ENCODE results near the gene CAPN1. TPM values are rescaled to one million over a fixed set of nuclear protein-coding genes. Genes with fewer than 3 reads are reported as not detected.

Gene CAPN1
- total RNA-seq, 4 donors from 2014 or later: 52.7 to 153 (median 106) TPM

- Histone ChIP-seq H3K27ac (peak overlapping the region; percentile 86 to 91 (median 88)), H3K36me3 (no peaks in the 10 kb centered on the region), H3K4me1 (peaks cover 13 to 21% of the 10 kb centered on the region in 2 donors), H3K9me3 (no peaks in the 10 kb centered on the region), H3K4me3 (no peak overlapping the region), H3K27me3 (no peaks in the 10 kb centered on the region)
- peak; percentile 94 to 99 for DNase-seq
- peak; percentile 95 to 98 for ATAC-seq
- TF ChIP-seq POLR2A (IDR thresholded peaks at IDR 0.05) (peak in 1 of 2 donors; percentile 35), CTCF (IDR thresholded peaks at IDR 0.05 in 4 of 5, conservative IDR thresholded peaks at IDR 0.05 in 1 of 5) (peak in 1 of 5 experiments; percentile 2)
- intact Hi-C loops (cut with DNase I; ENCODE audit: low total_unique reads): loop anchor here (1.0 kb wide), 1 partner anchor 15 kb away; no protein-coding TSS in a partner anchor
- in situ Hi-C loops (cut with MboI; ENCODE audit: low sequenced_read_pairs in 4 of 4): no loop called here
These were observed 31.0 kb upstream of the CAPN1 start for GRCh38 chr11:65150509-65151299.

- DNase-seq (peak in 1 of 2 donors; percentile 8), ATAC-seq (no peak)
- Histone ChIP-seq H3K4me3 (no peak overlapping the region), H3K27me3 (no peaks in the 10 kb centered on the region), H3K36me3 (no peaks in the 10 kb centered on the region), H3K27ac (peak overlapping the region; percentile 86 to 91 (median 88)), H3K9me3 (no peaks in the 10 kb centered on the region), H3K4me1 (peaks cover 13 to 21% of the 10 kb centered on the region in 2 donors)
- in situ Hi-C loops (cut with MboI; ENCODE audit: low sequenced_read_pairs in 4 of 4) (no loop called here), intact Hi-C loops (cut with DNase I; ENCODE audit: low total_unique reads) (no loop called here)
- no peak for TF ChIP-seq CTCF (IDR thresholded peaks at IDR 0.05 in 4 of 5, conservative IDR thresholded peaks at IDR 0.05 in 1 of 5)
These were observed 30.3 kb upstream of the CAPN1 start for GRCh38 chr11:65151331-65151899.

- intact Hi-C loops (cut with DNase I; ENCODE audit: low total_unique reads) (no loop called here), in situ Hi-C loops (cut with MboI; ENCODE audit: low sequenced_read_pairs in 4 of 4) (no loop called here)
- H3K4me1 ChIP-seq: peaks cover 13 to 21% of the 10 kb centered on the region in 2 donors
- DNase-seq (peak in 1 of 2 donors; percentile 5), ATAC-seq (no peak)
- no peaks in the 10 kb centered on the region for H3K9me3 ChIP-seq
- TF ChIP-seq POLR2A (IDR thresholded peaks at IDR 0.05) (no peak), CTCF (IDR thresholded peaks at IDR 0.05 in 4 of 5, conservative IDR thresholded peaks at IDR 0.05 in 1 of 5) (no peak)
- H3K27me3 ChIP-seq: no peaks in the 10 kb centered on the region
- no peak overlapping the region for H3K4me3 ChIP-seq
- H3K27ac ChIP-seq: peak overlapping the region in 3 of 4 donors; percentile 87 to 91 (median 89)
- H3K36me3 ChIP-seq: no peaks in the 10 kb centered on the region
These were observed 29.6 kb upstream of the CAPN1 start for GRCh38 chr11:65152122-65152521.

DNA sequence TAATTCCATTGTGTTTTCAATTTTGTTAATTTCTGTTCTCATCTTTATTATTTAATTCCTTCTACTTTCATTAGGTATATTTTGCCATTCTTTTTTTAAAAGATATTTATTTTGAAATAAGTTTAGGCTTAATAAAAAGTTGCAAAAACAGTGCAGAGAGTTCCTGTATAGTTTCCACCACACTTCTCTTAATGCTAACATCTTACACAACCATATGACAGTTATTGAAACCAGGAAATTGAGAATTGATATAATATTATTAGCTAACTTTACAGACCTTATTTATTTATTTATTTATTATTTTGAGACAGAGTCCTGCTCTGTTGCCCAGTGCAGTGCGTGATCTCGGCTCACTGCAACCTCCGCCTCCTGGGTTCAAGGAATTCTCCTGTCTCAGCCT lies 25.5 kb upstream of the CAPN1 start:
- no peak overlapping the region for H3K4me3 ChIP-seq
- DNase-seq (no peak), ATAC-seq (no peak)
- in situ Hi-C loops (cut with MboI; ENCODE audit: low sequenced_read_pairs in 4 of 4): no loop called here
- H3K27me3 ChIP-seq: no peaks in the 10 kb centered on the region
- no peak overlapping the region for H3K27ac ChIP-seq
- H3K4me1 ChIP-seq: peaks cover 1 to 3% of the 10 kb centered on the region in 2 donors
- TF ChIP-seq CTCF (IDR thresholded peaks at IDR 0.05 in 4 of 5, conservative IDR thresholded peaks at IDR 0.05 in 1 of 5) (no peak), POLR2A (IDR thresholded peaks at IDR 0.05) (no peak)
- intact Hi-C loops (cut with DNase I; ENCODE audit: low total_unique reads): no loop called here
- no peaks in the 10 kb centered on the region for H3K36me3 ChIP-seq
- H3K9me3 ChIP-seq: no peaks in the 10 kb centered on the region

Data from gastrocnemius medialis (tissue), 4 donors.